K562 (cell line): ENCODE measurements around the gene PIK3R1. TPM values are rescaled to one million over a fixed set of nuclear protein-coding genes. Genes with fewer than 3 reads are reported as not detected.

Source experiments
- ATAC-seq: fragments of 200-7000 bp; cut with Tn5 transposase; 3 replicates; pipeline ENCODE4 v1.9.1; 2020; ENCODE audit warnings: moderate library complexity
- BruUV-seq: library from RNA; stranded (reverse); fragments of 400-500 nt; replicated peaks from 2 replicates; lab custom pipeline; 2021; lab: Mats Ljungman, UMichigan
- CTCF ChIA-PET: fragments of 300-600 bp; formaldehyde crosslinking; extraction: SDS; loops from one replicate; lab custom pipeline; 2021; ENCODE audit warnings: low intra/inter-chr PET ratio; lab: Yijun Ruan, JAX
- POLR2A ChIA-PET: fragments of 300-600, 350-650 bp; sonication (Branson Sonifier 250); formaldehyde crosslinking; extraction: SDS; loops from one replicate; lab custom pipeline; 2021; ENCODE audit warnings: antibody characterized with exemption, inconsistent platforms; lab: Yijun Ruan, JAX
- DNase-seq, 4 experiments: peaks; one replicate each; pipeline versions ENCODE4 v3.0.0 to v3.0.0-alpha.2; 2011 to 2018; ENCODE audit warnings: low spot score in 3 of 4, mixed read lengths in 3 of 4; ENCODE audit errors: extremely low read depth in 1 of 4
- FAIRE-seq: peaks from 2 replicates; lab custom pipeline; 2011; peaks lifted over from hg19 to GRCh38; lab: Jason Lieb, UNC
- H2AFZ ChIP-seq: 2 replicates; pipeline ENCODE4 v1.6.0; 2011; ENCODE audit warnings: low read depth, low read length, control low read depth, inconsistent platforms
- H3K27ac ChIP-seq: fragments of 200-600 bp; 3 replicates; pipeline ENCODE4 v1.8.0; 2011; ENCODE audit warnings: low read depth, mild to moderate bottlenecking, control low read depth, inconsistent platforms, low read length, moderate library complexity, mixed read lengths; ENCODE audit errors: extremely low read depth
- H3K27me3 ChIP-seq, 2 experiments: fragments of 300-600 bp in 1 of 2; 2 replicates in 1 of 2; 3 replicates in 1 of 2; pipeline versions ENCODE4 v1.6.0 to v1.8.0; 2011; ENCODE audit warnings: inconsistent platforms in 2 of 2, low read length in 2 of 2, mild to moderate bottlenecking in 1 of 2, mixed read lengths in 1 of 2, moderate library complexity in 1 of 2; ENCODE audit not compliant: control insufficient read depth in 2 of 2, insufficient read depth in 2 of 2
- H3K36me3 ChIP-seq: fragments of 300-600 bp; 3 replicates; pipeline ENCODE4 v1.8.0; 2011; ENCODE audit warnings: mild to moderate bottlenecking, low read length, inconsistent platforms; ENCODE audit not compliant: control insufficient read depth, insufficient read depth
- H3K4me1 ChIP-seq, 2 experiments: fragments of 200-600 bp in 1 of 2; replicated peaks in 1 of 2; 2 replicates in 1 of 2; 3 replicates in 1 of 2; pipeline versions ENCODE4 v1.5.1 to v1.8.0; 2011; ENCODE audit warnings: inconsistent platforms in 2 of 2, low read length in 2 of 2, mild to moderate bottlenecking in 1 of 2, mixed read lengths in 1 of 2, moderate library complexity in 1 of 2; ENCODE audit not compliant: control insufficient read depth in 2 of 2, insufficient read depth in 2 of 2
- H3K4me2 ChIP-seq: 2 replicates; pipeline ENCODE4 v1.6.1; 2011; ENCODE audit warnings: low read length, control low read depth, inconsistent platforms, mixed read lengths; ENCODE audit not compliant: insufficient read depth
- H3K4me3 ChIP-seq: fragments of 200-600 bp; sonication (generic), shearing (Covaris generic); 2 replicates; pipeline ENCODE4 v1.5.1; 2016; ENCODE audit warnings: control low read depth, inconsistent platforms
- H3K79me2 ChIP-seq: fragments of 200-600 bp; 3 replicates; pipeline ENCODE4 v1.8.0; 2011; ENCODE audit warnings: low read length, inconsistent platforms; ENCODE audit not compliant: control insufficient read depth, insufficient read depth
- H3K9ac ChIP-seq, 2 experiments: 2 replicates each; pipeline versions ENCODE4 v1.6.0 to v1.6.1; 2011; ENCODE audit warnings: low read depth in 2 of 2, low read length in 2 of 2, control low read depth in 1 of 2, inconsistent platforms in 1 of 2, mild to moderate bottlenecking in 1 of 2, mixed read lengths in 1 of 2; ENCODE audit not compliant: insufficient read depth in 1 of 2
- H3K9me1 ChIP-seq: one replicate; pipeline ENCODE4 v1.6.0; 2011; ENCODE audit warnings: inconsistent platforms, mild to moderate bottlenecking, low read length, moderate library complexity; ENCODE audit not compliant: control insufficient read depth, insufficient read depth
- H3K9me3 ChIP-seq: replicated peaks from 2 replicates; pipeline ENCODE4 v1.5.1; 2011; ENCODE audit warnings: low read depth, low read length, inconsistent platforms; ENCODE audit not compliant: control insufficient read depth, insufficient read depth
- H4K20me1 ChIP-seq: replicated peaks from 2 replicates; pipeline ENCODE4 v1.6.1; 2011; ENCODE audit warnings: low read length, inconsistent platforms, mixed read lengths; ENCODE audit not compliant: control insufficient read depth, insufficient read depth
- BRF2 ChIP-seq: IDR thresholded peaks from 3 replicates; pipeline ENCODE4 v1.6.1; 2011; ENCODE audit warnings: borderline replicate concordance, mild to moderate bottlenecking; ENCODE audit not compliant: insufficient read length, insufficient read depth
- FIP1L1 ChIP-seq: fragments of 200-400 bp; formaldehyde crosslinking; IDR thresholded peaks from 2 replicates; pipeline ENCODE4 v1.6.1; 2018; ENCODE audit warnings: mild to moderate bottlenecking, low read depth, low read length; ENCODE audit not compliant: poor library complexity, severe bottlenecking
- MIER1 ChIP-seq: fragments of 450-650 bp; IDR thresholded peaks from 2 replicates; pipeline ENCODE4 v1.6.1; 2016; ENCODE audit warnings: antibody characterized with exemption, mild to moderate bottlenecking, low read depth
- MTA1 ChIP-seq: fragments of 450-650 bp; IDR thresholded peaks from 2 replicates; pipeline ENCODE4 v1.6.1; 2017; ENCODE audit warnings: borderline replicate concordance
- NR2C1 ChIP-seq, 2 experiments: fragments of 450-650 bp; IDR thresholded peaks; 2 replicates each; pipeline ENCODE4 v1.6.1; 2017; ENCODE audit warnings: mild to moderate bottlenecking in 2 of 2, antibody characterized with exemption in 1 of 2, inconsistent platforms in 1 of 2, missing compliant biosample characterization in 1 of 2, missing genetic modification characterization in 1 of 2
- PTRF ChIP-seq: fragments of 450-650 bp; IDR thresholded peaks from 2 replicates; pipeline ENCODE4 v1.6.1; 2016; ENCODE audit warnings: mild to moderate bottlenecking, missing genetic modification characterization, missing compliant biosample characterization
- SMARCE1 ChIP-seq: fragments of 450-650 bp; IDR thresholded peaks from 2 replicates; pipeline ENCODE4 v1.7.1; 2016; ENCODE audit warnings: mild to moderate bottlenecking
- XRCC5 ChIP-seq: fragments of 200-400 bp; formaldehyde crosslinking; IDR thresholded peaks from 2 replicates; pipeline ENCODE4 v1.6.1; 2017; ENCODE audit warnings: low read depth, mild to moderate bottlenecking, low read length
- ZBTB12 ChIP-seq: fragments of 250-450 bp; sonication (Bioruptor Pico); IDR thresholded peaks from 2 replicates; pipeline ENCODE4 v1.4.0; 2020
- WGBS: fragments of 100-300 bp; shearing (Covaris generic); methylation state at CpG from one replicate; pipeline ENCODE4 v1.1.6; 2016; ENCODE audit warnings: low coverage, mixed read lengths; ENCODE audit not compliant: insufficient coverage; ENCODE audit errors: missing lambda C conversion rate; 5-methylcytosine and 5-hydroxymethylcytosine counted together
- in situ Hi-C: fragments of 300-500 bp; cut with MboI; formaldehyde crosslinking; loops from 4 replicates; pipeline ENCODE4 v1.15.0; 2018; ENCODE audit warnings: inconsistent platforms, mixed read lengths
- intact Hi-C: fragments of 100-400 bp; cut with micrococcal nuclease; formaldehyde crosslinking; loops from 2 replicates; pipeline ENCODE4 v1.14.2; 2022
- polyA plus RNA-seq, 8 experiments: library from polyadenylated mRNA; depleted of rRNA in 4 of 8; stranded (reverse) in 5 of 8; unstranded in 3 of 8; fragments of >200 nt; fragmentation: Nextera tagmentation in 2 of 8; fragmentation: Illumina TruSeq in 1 of 8; extraction: Ambion mirVana in 2 of 8; extraction: Trizol in 1 of 8; gene quantifications; 2 replicates each; pipeline versions ENCODE4 v1.2.1 to v1.2.3, GENCODE V29; 2011 to 2014; ENCODE audit warnings: inconsistent platforms in 1 of 8, missing spikeins in 1 of 8
- total RNA-seq, 7 experiments: library from RNA; depleted of rRNA in 6 of 7; stranded (reverse); fragments of >200 nt in 6 of 7; fragmentation: Illumina TruSeq in 2 of 7; extraction: Trizol in 2 of 7; gene quantifications; 2 replicates each; pipeline versions ENCODE4 v1.2.1 to v1.2.3, GENCODE V29; 2011 to 2021; ENCODE audit warnings: low replicate concordance in 1 of 7

Gene PIK3R1
- total and polyA plus RNA-seq, 9 of the 15 experiments (the other 6 are each of a cell fraction or from before 2014, with no cell fraction given), result 1.1 to 9.7 (median 4.8) TPM

DNA sequence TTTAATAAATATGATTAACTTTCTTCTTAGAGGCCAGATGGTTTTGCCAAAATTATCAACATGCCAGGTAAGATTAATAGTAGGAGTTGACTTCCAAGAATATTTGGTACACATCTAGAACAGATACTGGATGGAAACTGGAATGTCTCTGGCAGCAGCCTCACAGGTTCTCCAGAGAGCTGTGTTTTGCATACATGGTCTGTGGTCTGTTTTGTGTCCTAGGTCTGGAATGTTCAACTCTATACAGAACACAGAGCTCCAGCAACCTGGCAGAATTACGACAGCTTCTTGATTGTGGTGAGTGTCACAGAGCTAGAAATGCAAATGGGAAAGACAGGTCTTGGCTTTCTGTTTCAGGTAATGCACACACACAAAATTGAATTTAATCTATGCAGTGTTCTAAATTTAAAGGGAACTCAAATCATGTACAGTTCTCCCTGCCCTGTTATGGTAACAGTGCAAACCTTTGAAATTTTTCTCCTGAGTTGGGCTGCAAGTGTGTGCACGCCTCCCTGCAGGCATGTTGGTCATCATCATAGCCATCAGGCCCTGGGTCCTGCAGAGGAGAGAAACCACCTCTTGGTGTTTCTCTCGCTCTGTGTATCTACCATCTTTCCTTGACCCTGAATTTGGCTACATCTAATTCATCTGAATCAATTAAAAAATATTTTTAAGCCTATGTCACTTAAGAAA lies 58.3 kb downstream of the PIK3R1 start:
- FAIRE-seq (no peak), DNase-seq (no peak), ATAC-seq (no peak)
- Histone ChIP-seq H3K27me3 (no peaks in the 10 kb centered on the region), H2AFZ (no peak overlapping the region), H3K9me3 (no peaks in the 10 kb centered on the region), H3K36me3 (no peaks in the 10 kb centered on the region), H3K79me2 (no peaks in the 10 kb centered on the region), H3K27ac (no peak overlapping the region), H3K4me3 (no peak overlapping the region), H3K9ac (no peak overlapping the region), H3K4me2 (no peak overlapping the region), H4K20me1 (no peaks in the 10 kb centered on the region; the same call in 1 of the 2 replicates), H3K4me1 (no peaks in the 10 kb centered on the region), H3K9me1 (no peaks in the 10 kb centered on the region)
- in situ Hi-C loops, result no loop called here
- 58% methylated on average over 3 of the region's 3 CpGs for WGBS
- POLR2A ChIA-PET, result interaction anchor here (0.6 to 0.7 kb wide), 2 partner anchors 970 to 1917 kb away, joined by 3 to 4 read pairs; no protein-coding TSS in a partner anchor
- TF ChIP-seq XRCC5 (no peak), FIP1L1 (no peak), PTRF (tag) (no peak), BRF2 (no peak), MIER1 (no peak), MTA1 (no peak), SMARCE1 (no peak), ZBTB12 (CRISPR knock-in tag) (no peak), NR2C1 (IDR thresholded peaks at IDR 0.05) (no peak), NR2C1 (tag; IDR thresholded peaks at IDR 0.05) (no peak)
- intact Hi-C loops, result loop anchor here (5.0 kb wide), 1 partner anchor 1027 kb away; no protein-coding TSS in a partner anchor
- CTCF ChIA-PET, result no interaction called here
- no TSS peak for BruUV-seq
